DND-41 (cell line): Measurements from ENCODE around the gene CRIP3.

Experiments
- EZH2 ChIP-seq: IDR thresholded peaks from 3 replicates; pipeline ENCODE4 v1.6.1; 2012; ENCODE audit warnings: borderline replicate concordance, low read depth, mild to moderate bottlenecking, moderate library complexity, low read length, inconsistent platforms; ENCODE audit not compliant: severe bottlenecking
- TF ChIP-seq, protein P1 (sequence below): IDR thresholded peaks from 2 replicates; pipeline ENCODE4 v1.5.1; 2012; ENCODE audit warnings: borderline replicate concordance, low read length, moderate library complexity, mild to moderate bottlenecking; ENCODE audit not compliant: poor library complexity, severe bottlenecking; ENCODE audit errors: extremely low read depth

DNA sequence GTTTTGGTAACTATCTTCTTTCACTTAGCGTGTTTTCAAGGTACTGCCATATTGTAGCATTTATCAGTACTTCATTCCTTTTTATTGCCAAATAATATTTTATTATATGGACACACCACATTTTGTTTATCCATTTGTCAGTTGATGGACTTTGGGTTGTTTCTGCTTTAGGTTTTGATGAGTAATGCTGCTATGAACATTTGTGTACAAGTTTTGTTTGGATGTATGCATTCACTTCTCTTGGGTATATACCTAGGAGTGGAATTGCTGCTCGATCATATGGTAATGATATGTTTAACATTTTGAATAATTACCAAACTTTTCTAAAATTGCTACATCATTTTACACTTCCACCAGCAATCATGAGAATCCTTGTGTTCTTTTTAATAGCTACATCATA is 16.9 kb downstream of the CRIP3 start:
- TF ChIP-seq, protein P1, sequence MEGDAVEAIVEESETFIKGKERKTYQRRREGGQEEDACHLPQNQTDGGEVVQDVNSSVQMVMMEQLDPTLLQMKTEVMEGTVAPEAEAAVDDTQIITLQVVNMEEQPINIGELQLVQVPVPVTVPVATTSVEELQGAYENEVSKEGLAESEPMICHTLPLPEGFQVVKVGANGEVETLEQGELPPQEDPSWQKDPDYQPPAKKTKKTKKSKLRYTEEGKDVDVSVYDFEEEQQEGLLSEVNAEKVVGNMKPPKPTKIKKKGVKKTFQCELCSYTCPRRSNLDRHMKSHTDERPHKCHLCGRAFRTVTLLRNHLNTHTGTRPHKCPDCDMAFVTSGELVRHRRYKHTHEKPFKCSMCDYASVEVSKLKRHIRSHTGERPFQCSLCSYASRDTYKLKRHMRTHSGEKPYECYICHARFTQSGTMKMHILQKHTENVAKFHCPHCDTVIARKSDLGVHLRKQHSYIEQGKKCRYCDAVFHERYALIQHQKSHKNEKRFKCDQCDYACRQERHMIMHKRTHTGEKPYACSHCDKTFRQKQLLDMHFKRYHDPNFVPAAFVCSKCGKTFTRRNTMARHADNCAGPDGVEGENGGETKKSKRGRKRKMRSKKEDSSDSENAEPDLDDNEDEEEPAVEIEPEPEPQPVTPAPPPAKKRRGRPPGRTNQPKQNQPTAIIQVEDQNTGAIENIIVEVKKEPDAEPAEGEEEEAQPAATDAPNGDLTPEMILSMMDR, result no peak
- no peak for TF ChIP-seq EZH2
